ENCODE data around the gene TRIM37.
"Not testable (repeated sequence)": the region's sequence is repeated elsewhere in the genome, so short reads cannot be mapped to it uniquely, and the experiment has no call there.

The TRIM37 gene

GRCh38 chr17:58969156-58969555 lies 137.5 kb downstream of the TRIM37 start:
- no peak overlapping the region for H3K4me3 ChIP-seq (ENCODE audit: control insufficient read depth, low read depth, low read length)
- no peak for DNase-seq (ENCODE audit: low read depth)
- TF ChIP-seq, protein P1, sequence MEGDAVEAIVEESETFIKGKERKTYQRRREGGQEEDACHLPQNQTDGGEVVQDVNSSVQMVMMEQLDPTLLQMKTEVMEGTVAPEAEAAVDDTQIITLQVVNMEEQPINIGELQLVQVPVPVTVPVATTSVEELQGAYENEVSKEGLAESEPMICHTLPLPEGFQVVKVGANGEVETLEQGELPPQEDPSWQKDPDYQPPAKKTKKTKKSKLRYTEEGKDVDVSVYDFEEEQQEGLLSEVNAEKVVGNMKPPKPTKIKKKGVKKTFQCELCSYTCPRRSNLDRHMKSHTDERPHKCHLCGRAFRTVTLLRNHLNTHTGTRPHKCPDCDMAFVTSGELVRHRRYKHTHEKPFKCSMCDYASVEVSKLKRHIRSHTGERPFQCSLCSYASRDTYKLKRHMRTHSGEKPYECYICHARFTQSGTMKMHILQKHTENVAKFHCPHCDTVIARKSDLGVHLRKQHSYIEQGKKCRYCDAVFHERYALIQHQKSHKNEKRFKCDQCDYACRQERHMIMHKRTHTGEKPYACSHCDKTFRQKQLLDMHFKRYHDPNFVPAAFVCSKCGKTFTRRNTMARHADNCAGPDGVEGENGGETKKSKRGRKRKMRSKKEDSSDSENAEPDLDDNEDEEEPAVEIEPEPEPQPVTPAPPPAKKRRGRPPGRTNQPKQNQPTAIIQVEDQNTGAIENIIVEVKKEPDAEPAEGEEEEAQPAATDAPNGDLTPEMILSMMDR (IDR thresholded peaks at IDR 0.05; ENCODE audit: control insufficient read depth, insufficient read depth, low read depth, low read length, missing control alignments): no peak

DNA sequence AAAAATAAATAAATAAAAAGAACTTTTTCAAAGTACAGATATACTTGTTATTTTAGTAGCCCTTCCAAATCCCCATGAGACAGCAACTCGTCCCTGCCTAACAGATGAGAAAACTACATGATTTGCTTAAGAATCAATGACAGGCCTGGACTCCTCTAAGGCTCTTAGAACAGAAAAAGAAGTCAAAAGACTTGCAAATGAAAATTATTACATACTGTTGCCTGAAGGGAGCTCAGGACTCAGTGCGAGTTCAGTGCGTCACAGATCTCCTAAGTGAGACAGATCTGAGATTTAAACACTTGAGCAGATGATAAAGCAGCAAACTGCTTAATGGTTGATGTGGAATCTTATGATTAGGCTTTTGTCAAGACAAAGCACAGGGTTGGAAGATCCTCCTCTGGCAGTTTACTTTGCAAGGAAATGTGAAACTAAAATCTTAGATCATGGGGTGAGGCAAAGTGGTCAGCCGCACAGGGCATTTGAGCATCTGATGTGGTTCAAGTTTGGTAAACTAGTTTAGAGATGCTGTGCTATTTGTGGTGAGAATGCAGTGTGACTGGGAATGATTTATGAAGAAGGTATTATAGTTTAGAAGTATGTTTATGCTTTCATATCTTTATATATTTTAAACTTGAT lies 138.1 kb downstream of the TRIM37 start:
- no peak for DNase-seq (ENCODE audit: low read depth)
- TF ChIP-seq, protein P1 (IDR thresholded peaks at IDR 0.05; ENCODE audit: control insufficient read depth, insufficient read depth, low read depth, low read length, missing control alignments): no peak
- H3K4me3 ChIP-seq (ENCODE audit: control insufficient read depth, low read depth, low read length): no peak overlapping the region

DNA sequence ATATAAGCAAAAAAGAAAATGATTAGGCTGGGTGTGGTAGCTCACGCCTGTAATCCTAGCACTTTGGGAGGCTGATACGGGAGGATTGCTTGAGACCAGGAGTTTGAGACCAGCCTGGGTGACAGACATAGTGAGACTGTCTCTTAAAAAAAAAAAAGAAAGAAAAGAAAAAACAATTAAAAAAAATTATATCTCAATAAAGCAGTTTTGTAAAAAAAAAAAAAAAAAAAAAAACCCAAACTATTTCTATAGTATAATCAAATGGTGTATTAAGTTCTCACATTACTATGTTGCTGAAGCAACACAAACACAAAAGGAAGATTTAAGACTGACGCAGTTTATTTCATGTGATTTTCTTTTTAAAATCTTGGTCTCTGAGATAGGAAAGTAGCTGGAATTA lies 140.5 kb downstream of the TRIM37 start:
- TF ChIP-seq, protein P1 (IDR thresholded peaks at IDR 0.05; ENCODE audit: control insufficient read depth, insufficient read depth, low read depth, low read length, missing control alignments): no peak
- H3K4me3 ChIP-seq (ENCODE audit: control insufficient read depth, low read depth, low read length): no peak overlapping the region
- no peak for DNase-seq (ENCODE audit: low read depth)

GRCh38 chr17:58965221-58965620 lies 141.5 kb downstream of the TRIM37 start:
- DNase-seq (ENCODE audit: low read depth): no peak
- H3K4me3 ChIP-seq (ENCODE audit: control insufficient read depth, low read depth, low read length): no peak overlapping the region
- TF ChIP-seq, protein P1 (IDR thresholded peaks at IDR 0.05; ENCODE audit: control insufficient read depth, insufficient read depth, low read depth, low read length, missing control alignments): no peak

DNA sequence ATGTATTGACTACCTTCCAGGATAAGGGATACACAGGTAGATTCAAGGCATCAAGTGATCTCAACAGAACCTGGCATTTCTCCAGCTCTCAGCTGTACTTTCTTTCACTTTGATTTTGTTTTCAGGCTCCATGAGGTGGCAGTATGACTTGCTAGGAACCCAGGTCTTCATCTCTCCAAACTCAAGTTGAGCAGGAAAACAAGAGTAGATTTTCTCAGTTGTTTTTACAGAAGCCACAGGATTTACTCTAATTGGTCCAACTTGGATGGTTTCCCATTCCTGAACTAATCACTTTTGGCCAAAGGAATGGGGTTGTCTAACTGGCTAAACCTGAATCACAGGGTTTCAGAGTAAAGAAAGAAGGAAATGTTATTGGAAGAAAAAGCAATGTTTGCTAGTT lies 146.6 kb downstream of the TRIM37 start:
- DNase-seq (ENCODE audit: low read depth): peak; percentile 38
- H3K4me3 ChIP-seq (ENCODE audit: control insufficient read depth, low read depth, low read length): no peak overlapping the region
- TF ChIP-seq, protein P1 (IDR thresholded peaks at IDR 0.05; ENCODE audit: control insufficient read depth, insufficient read depth, low read depth, low read length, missing control alignments): peak; percentile 41

- H3K4me3 ChIP-seq (ENCODE audit: control insufficient read depth, low read depth, low read length); DNase-seq (ENCODE audit: low read depth): not testable (repeated sequence)
Observed at GRCh38 chr17:58957725-58958073, 149.0 kb downstream of the TRIM37 start.

- no peak overlapping the region for H3K4me3 ChIP-seq (ENCODE audit: control insufficient read depth, low read depth, low read length)
- DNase-seq (ENCODE audit: low read depth): no peak
- TF ChIP-seq, protein P1 (IDR thresholded peaks at IDR 0.05; ENCODE audit: control insufficient read depth, insufficient read depth, low read depth, low read length, missing control alignments): no peak
Observed at GRCh38 chr17:58956997-58957724, 149.5 kb downstream of the TRIM37 start.

DNA sequence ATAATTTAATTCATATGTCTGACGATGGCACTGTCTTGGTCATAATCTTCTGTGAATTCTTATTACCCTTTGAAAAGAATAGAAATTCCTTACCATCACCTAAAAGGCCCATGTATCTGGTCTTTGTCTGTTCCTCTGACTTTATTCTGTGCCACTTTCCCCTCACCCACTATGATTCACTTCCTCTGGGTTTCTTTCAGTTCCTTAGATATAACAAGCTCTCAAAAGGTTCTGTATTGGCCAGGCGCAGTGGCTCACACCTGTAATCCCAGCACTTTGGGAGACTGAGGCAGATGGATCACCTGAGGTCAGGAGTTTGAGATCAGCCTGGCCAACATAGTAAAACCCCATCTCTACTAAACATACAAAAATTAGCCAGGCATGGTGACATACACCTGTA lies 152.3 kb downstream of the TRIM37 start:
- DNase-seq (ENCODE audit: low read depth); H3K4me3 ChIP-seq (ENCODE audit: control insufficient read depth, low read depth, low read length): not testable (repeated sequence)
